Esophagus muscularis mucosa (tissue), 4 donors: ENCODE data around the gene GRIK1. TPM values are rescaled to one million over a fixed set of nuclear protein-coding genes. Genes with fewer than 3 reads are reported as not detected.

Experiments
- DNase-seq: peaks from one replicate; pipeline ENCODE4 v3.0.0-alpha.2; 2017; ENCODE audit errors: extremely low spot score
- H3K27ac ChIP-seq, 4 donors: fragments of 200-600 bp; sonication (generic); replicated peaks in 1 of 4; 1 replicate in 3 of 4; 2 replicates in 1 of 4; pipeline ENCODE4 v1.5.1; 2016 to 2019; ENCODE audit warnings: mild to moderate bottlenecking in 1 of 4
- H3K27me3 ChIP-seq, 4 donors: fragments of 200-600 bp; sonication (generic); one replicate each; pipeline versions ENCODE4 v1.5.1 to v1.6.0; 2016 to 2019
- H3K36me3 ChIP-seq, 4 donors: fragments of 200-600 bp; sonication (generic); one replicate each; pipeline ENCODE4 v1.5.1; 2016 to 2019
- H3K4me1 ChIP-seq, 4 donors: fragments of 200-600 bp; sonication (generic); one replicate each; pipeline ENCODE4 v1.5.1; 2016 to 2019
- H3K4me3 ChIP-seq, 4 donors: fragments of 200-600 bp; sonication (generic); 1 replicate in 2 of 4; 2 replicates in 2 of 4; pipeline ENCODE4 v1.5.1; 2016 to 2019; ENCODE audit warnings: mild to moderate bottlenecking in 4 of 4, moderate library complexity in 1 of 4
- H3K9me3 ChIP-seq, 4 donors: fragments of 200-600 bp; sonication (generic); 1 replicate in 3 of 4; 2 replicates in 1 of 4; pipeline ENCODE4 v1.5.1; 2016 to 2019
- CTCF ChIP-seq, 3 experiments: fragments of 200-600 bp in 2 of 3; fragments of 450-650 bp in 1 of 3; sonication (generic) in 2 of 3; IDR thresholded peaks; one replicate each; pipeline ENCODE4 v1.5.1; 2017 to 2019; ENCODE audit warnings: antibody characterized with exemption in 3 of 3, mild to moderate bottlenecking in 2 of 3, moderate library complexity in 1 of 3
- EP300 ChIP-seq: sonication (generic); formaldehyde crosslinking; IDR thresholded peaks from one replicate; pipeline ENCODE4 v1.6.1; 2017; ENCODE audit warnings: antibody characterized with exemption
- POLR2A ChIP-seq: fragments of 450-650 bp; IDR thresholded peaks from one replicate; pipeline ENCODE4 v1.6.1; 2017; ENCODE audit warnings: antibody characterized with exemption, moderate library complexity, mild to moderate bottlenecking, low read depth
- POLR2AphosphoS5 ChIP-seq, 2 donors: sonication (generic); formaldehyde crosslinking; IDR thresholded peaks; one replicate each; pipeline ENCODE4 v1.6.1; 2017; ENCODE audit warnings: antibody characterized with exemption in 2 of 2
- WGBS: methylation state at CpG from one replicate; pipeline ENCODE4 v1.1.5; 2018; 5-methylcytosine and 5-hydroxymethylcytosine counted together
- intact Hi-C: fragments of 100-400 bp; cut with DNase I; formaldehyde crosslinking; loops from one replicate; pipeline ENCODE4 v1.15.1; 2023
- total RNA-seq, 4 donors: library from RNA; depleted of rRNA; stranded (reverse); fragments of >200 nt; gene quantifications; one replicate each; pipeline versions ENCODE4 v1.1.0 to v1.2.1, GENCODE V29; 2016

GRIK1 gene
- total RNA-seq, 4 donors from 2014 or later: 0.19 to 0.40 (median 0.33) TPM; not detected in 1

- Histone ChIP-seq H3K4me1 (no peaks in the 10 kb centered on the region), H3K36me3 (no peaks in the 10 kb centered on the region), H3K9me3 (no peaks in the 10 kb centered on the region), H3K4me3 (no peak overlapping the region), H3K27me3 (no peaks in the 10 kb centered on the region), H3K27ac (no peak overlapping the region)
- no peak for DNase-seq
- 75% methylated on average over 3 of the region's 3 CpGs for WGBS
- TF ChIP-seq POLR2A: no peak
- TF ChIP-seq EP300: no peak
- TF ChIP-seq CTCF (IDR thresholded peaks at IDR 0.05): no peak
- no peak for TF ChIP-seq POLR2AphosphoS5 (IDR thresholded peaks at IDR 0.05)
- intact Hi-C loops: no loop called here
These were observed 141.0 kb downstream of the GRIK1 start for GRCh38 chr21:29798840-29799239.

- TF ChIP-seq EP300 (no peak), POLR2AphosphoS5 (IDR thresholded peaks at IDR 0.05) (no peak), CTCF (IDR thresholded peaks at IDR 0.05) (no peak), POLR2A (no peak)
- Histone ChIP-seq H3K4me1 (no peaks in the 10 kb centered on the region), H3K36me3 (no peaks in the 10 kb centered on the region), H3K4me3 (no peak overlapping the region), H3K27ac (no peak overlapping the region), H3K27me3 (no peaks in the 10 kb centered on the region), H3K9me3 (no peaks in the 10 kb centered on the region)
- intact Hi-C loops: no loop called here
- DNase-seq: no peak
- WGBS: 59% methylated on average over 3 of the region's 3 CpGs
These were observed 142.6 kb downstream of the GRIK1 start for GRCh38 chr21:29797155-29797554.

- Histone ChIP-seq H3K27me3 (no peaks in the 10 kb centered on the region), H3K4me3 (no peak overlapping the region), H3K27ac (no peak overlapping the region), H3K36me3 (no peaks in the 10 kb centered on the region), H3K9me3 (no peaks in the 10 kb centered on the region), H3K4me1 (no peaks in the 10 kb centered on the region)
- DNase-seq: no peak
- no peak for TF ChIP-seq EP300
- no peak for TF ChIP-seq POLR2AphosphoS5 (IDR thresholded peaks at IDR 0.05)
- TF ChIP-seq POLR2A: no peak
- TF ChIP-seq CTCF (IDR thresholded peaks at IDR 0.05): no peak
- intact Hi-C loops: no loop called here
- WGBS: 63% methylated on average over 4 of the region's 4 CpGs
These were observed 146.1 kb downstream of the GRIK1 start for GRCh38 chr21:29793712-29794111.

GRCh38 chr21:29789393-29789792 lies 150.4 kb downstream of the GRIK1 start:
- WGBS: 68% methylated on average over 3 of the region's 3 CpGs
- H3K27me3 ChIP-seq: peaks cover 0 to 5% (median 0%) of the 10 kb centered on the region in 4 donors

More at GRCh38 chr21:29789393-29789792, 150.4 kb downstream of the GRIK1 start:
- no peaks in the 10 kb centered on the region for H3K9me3 ChIP-seq
- no peak for DNase-seq
- intact Hi-C loops: no loop called here
- no peaks in the 10 kb centered on the region for H3K36me3 ChIP-seq
- no peak overlapping the region for H3K27ac ChIP-seq
- no peak overlapping the region for H3K4me3 ChIP-seq
- TF ChIP-seq POLR2AphosphoS5 (IDR thresholded peaks at IDR 0.05): no peak
- TF ChIP-seq POLR2A: no peak
- TF ChIP-seq EP300: no peak
- no peak for TF ChIP-seq CTCF (IDR thresholded peaks at IDR 0.05)
- no peaks in the 10 kb centered on the region for H3K4me1 ChIP-seq
